ENCODE measurements around the gene APOBEC4.

DNA sequence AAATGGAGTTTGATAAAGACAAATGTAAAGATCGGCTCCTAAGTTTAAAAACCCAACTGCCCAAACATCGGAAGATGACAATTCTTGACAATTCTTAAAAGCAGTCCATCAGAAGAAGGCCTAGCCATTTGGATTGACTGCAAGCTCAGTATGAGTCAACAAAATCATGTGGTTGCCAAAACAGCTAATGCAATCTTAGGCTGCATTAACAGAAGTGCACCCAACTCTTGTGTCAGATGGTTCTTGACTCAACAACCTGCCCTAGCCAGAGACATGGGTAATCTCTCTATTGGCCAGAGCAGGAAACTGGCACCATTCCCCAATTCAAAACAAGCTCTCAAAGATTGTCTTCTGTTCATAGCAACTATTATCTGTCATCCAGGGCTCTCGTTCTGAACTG is 53.0 kb downstream of the APOBEC4 start:
- no peak for TF ChIP-seq EZH2 (IDR thresholded peaks at IDR 0.05; ENCODE audit: borderline replicate concordance, insufficient read depth, low read length, poor library complexity, severe bottlenecking)
- TF ChIP-seq, protein P1, sequence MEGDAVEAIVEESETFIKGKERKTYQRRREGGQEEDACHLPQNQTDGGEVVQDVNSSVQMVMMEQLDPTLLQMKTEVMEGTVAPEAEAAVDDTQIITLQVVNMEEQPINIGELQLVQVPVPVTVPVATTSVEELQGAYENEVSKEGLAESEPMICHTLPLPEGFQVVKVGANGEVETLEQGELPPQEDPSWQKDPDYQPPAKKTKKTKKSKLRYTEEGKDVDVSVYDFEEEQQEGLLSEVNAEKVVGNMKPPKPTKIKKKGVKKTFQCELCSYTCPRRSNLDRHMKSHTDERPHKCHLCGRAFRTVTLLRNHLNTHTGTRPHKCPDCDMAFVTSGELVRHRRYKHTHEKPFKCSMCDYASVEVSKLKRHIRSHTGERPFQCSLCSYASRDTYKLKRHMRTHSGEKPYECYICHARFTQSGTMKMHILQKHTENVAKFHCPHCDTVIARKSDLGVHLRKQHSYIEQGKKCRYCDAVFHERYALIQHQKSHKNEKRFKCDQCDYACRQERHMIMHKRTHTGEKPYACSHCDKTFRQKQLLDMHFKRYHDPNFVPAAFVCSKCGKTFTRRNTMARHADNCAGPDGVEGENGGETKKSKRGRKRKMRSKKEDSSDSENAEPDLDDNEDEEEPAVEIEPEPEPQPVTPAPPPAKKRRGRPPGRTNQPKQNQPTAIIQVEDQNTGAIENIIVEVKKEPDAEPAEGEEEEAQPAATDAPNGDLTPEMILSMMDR (IDR thresholded peaks at IDR 0.05; ENCODE audit: poor library complexity, severe bottlenecking): no peak
- TF ChIP-seq MXI1 (conservative IDR thresholded peaks at IDR 0.05; ENCODE audit: poor library complexity, severe bottlenecking): no peak
- no peak for TF ChIP-seq SMC3 (conservative IDR thresholded peaks at IDR 0.05; ENCODE audit: poor library complexity)
- no peak for TF ChIP-seq POLR2AphosphoS5 (IDR thresholded peaks at IDR 0.05)
- no peak for TF ChIP-seq TAF1 (IDR thresholded peaks at IDR 0.05; ENCODE audit: low read depth)
- TF ChIP-seq, protein P2, sequence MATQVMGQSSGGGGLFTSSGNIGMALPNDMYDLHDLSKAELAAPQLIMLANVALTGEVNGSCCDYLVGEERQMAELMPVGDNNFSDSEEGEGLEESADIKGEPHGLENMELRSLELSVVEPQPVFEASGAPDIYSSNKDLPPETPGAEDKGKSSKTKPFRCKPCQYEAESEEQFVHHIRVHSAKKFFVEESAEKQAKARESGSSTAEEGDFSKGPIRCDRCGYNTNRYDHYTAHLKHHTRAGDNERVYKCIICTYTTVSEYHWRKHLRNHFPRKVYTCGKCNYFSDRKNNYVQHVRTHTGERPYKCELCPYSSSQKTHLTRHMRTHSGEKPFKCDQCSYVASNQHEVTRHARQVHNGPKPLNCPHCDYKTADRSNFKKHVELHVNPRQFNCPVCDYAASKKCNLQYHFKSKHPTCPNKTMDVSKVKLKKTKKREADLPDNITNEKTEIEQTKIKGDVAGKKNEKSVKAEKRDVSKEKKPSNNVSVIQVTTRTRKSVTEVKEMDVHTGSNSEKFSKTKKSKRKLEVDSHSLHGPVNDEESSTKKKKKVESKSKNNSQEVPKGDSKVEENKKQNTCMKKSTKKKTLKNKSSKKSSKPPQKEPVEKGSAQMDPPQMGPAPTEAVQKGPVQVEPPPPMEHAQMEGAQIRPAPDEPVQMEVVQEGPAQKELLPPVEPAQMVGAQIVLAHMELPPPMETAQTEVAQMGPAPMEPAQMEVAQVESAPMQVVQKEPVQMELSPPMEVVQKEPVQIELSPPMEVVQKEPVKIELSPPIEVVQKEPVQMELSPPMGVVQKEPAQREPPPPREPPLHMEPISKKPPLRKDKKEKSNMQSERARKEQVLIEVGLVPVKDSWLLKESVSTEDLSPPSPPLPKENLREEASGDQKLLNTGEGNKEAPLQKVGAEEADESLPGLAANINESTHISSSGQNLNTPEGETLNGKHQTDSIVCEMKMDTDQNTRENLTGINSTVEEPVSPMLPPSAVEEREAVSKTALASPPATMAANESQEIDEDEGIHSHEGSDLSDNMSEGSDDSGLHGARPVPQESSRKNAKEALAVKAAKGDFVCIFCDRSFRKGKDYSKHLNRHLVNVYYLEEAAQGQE (IDR thresholded peaks at IDR 0.05; ENCODE audit: borderline replicate concordance): no peak

Measured in neural cell (in vitro differentiated cells).